Ishikawa (cell line): ENCODE measurements around the gene MAML2.
A peak's percentile ranks its signal among the peaks of the same experiment; 100 is the strongest.

ENCODE experiments used
- CEBPB ChIP-seq: IDR thresholded peaks from 2 replicates; pipeline ENCODE4 v1.6.1; 2012
- CREB1 ChIP-seq: IDR thresholded peaks from 2 replicates; pipeline ENCODE4 v1.6.1; 2012; ENCODE audit warnings: low read depth
- EGR1 ChIP-seq: IDR thresholded peaks from 2 replicates; pipeline ENCODE4 v1.6.1; 2012
- EP300 ChIP-seq: IDR thresholded peaks from 2 replicates; pipeline ENCODE4 v1.6.1; 2012; ENCODE audit warnings: borderline replicate concordance
- FOXM1 ChIP-seq: IDR thresholded peaks from 2 replicates; pipeline ENCODE4 v1.6.1; 2012; ENCODE audit warnings: low read depth, borderline replicate concordance
- NFIC ChIP-seq: IDR thresholded peaks from 2 replicates; pipeline ENCODE4 v1.6.1; 2012
- RAD21 ChIP-seq: IDR thresholded peaks from 2 replicates; pipeline ENCODE4 v1.6.1; 2012; ENCODE audit warnings: low read depth
- TAF1 ChIP-seq: IDR thresholded peaks from 2 replicates; pipeline ENCODE4 v1.6.1; 2012; ENCODE audit warnings: low read depth, mild to moderate bottlenecking
- TCF12 ChIP-seq: IDR thresholded peaks from 2 replicates; pipeline ENCODE4 v1.6.1; 2012; ENCODE audit warnings: low read depth
- TEAD4 ChIP-seq: IDR thresholded peaks from 2 replicates; pipeline ENCODE4 v1.6.1; 2012
- YY1 ChIP-seq: IDR thresholded peaks from 2 replicates; pipeline ENCODE4 v1.6.1; 2012; ENCODE audit warnings: low read depth
- ZBTB7A ChIP-seq: IDR thresholded peaks from 2 replicates; pipeline ENCODE4 v1.6.1; 2012; ENCODE audit warnings: low read depth
- TF ChIP-seq, protein P1 (sequence below): IDR thresholded peaks from 2 replicates; pipeline ENCODE4 v1.6.1; 2012
- TF ChIP-seq, protein P2 (sequence below): IDR thresholded peaks from 2 replicates; pipeline ENCODE4 v1.6.1; 2012
- TF ChIP-seq, protein P3 (sequence below): IDR thresholded peaks from 2 replicates; pipeline ENCODE4 v1.6.1; 2012; ENCODE audit warnings: low read depth, mild to moderate bottlenecking

MAML2 gene

DNA sequence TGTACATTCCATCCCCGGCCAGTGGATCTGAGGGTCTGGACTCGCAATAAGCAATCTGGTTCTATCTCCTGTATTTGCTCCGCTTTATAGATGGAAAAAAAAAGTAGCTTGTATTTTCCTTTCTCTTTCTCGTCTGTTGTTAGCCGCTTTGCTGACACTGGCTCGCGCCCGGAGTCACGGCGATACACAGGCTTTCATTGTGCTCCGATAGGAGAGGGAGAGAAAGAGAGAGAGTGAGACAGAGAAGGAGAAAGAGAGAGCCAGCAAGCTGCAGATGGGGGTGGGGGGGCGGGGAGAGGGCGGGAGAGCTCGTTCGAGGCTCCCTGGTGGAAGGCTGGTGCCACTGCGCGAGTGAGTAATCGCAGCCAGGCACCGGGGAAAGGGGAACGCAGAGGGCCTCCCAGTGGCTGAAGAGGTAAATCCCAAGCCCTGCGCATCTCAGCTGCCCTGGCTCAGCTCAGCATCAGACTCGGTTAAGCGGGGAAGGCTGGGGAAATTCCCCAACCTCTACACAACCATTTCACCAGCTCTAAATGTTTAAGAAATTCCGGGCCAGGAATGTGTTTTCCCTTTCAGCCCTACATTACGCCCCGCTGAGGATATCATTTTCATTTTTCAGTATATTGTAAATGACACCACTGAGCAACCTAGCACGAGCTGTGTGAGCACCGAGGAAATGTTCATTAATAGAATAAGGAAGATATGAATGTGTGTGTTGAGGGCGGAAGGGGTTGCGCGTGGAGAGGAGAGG lies at the start of gene MAML2:
MAML2 (minus strand) TSS at position 235 of the 751 bp plus-strand sequence. CDS start 1,300 bp downstream, outside the sequence.
- TF ChIP-seq FOXM1: no peak
- TF ChIP-seq, protein P1, sequence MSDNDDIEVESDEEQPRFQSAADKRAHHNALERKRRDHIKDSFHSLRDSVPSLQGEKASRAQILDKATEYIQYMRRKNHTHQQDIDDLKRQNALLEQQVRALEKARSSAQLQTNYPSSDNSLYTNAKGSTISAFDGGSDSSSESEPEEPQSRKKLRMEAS: peak; percentile 13; the same call in 1 of the 2 replicates
- 0 out of 2 replicates have a peak, but pooled peaks have one; percentile 26 for TF ChIP-seq TAF1
- no peak for TF ChIP-seq YY1
- no peak for TF ChIP-seq ZBTB7A
- peak; percentile 92 for TF ChIP-seq RAD21

DNA sequence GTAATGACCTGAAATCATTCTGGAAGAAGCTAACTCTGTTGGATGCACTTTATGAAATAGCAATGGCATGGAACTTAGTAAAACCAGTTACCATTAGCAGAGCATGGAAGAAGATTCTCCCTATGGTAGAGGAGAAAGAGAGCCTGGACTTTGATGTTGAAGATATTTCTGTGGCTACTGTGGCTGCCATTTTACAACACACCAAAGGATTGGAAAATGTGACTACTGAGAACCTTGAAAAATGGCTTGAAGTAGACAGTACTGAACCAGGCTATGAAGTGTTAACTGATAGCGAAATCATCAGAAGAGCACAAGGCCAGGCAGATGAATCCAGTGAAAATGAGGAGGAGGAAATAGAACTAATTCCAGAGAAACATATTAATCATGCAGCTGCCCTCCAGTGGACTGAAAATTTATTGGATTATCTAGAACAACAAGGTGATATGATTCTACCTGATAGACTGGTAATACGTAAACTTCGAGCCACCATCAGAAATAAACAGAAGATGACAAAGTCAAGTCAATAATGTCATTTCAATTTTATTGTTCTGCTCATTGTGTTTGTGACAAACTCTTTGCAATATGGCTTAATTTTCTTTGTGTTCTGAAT lies 48.8 kb upstream of the MAML2 start:
- TF ChIP-seq, protein P2, sequence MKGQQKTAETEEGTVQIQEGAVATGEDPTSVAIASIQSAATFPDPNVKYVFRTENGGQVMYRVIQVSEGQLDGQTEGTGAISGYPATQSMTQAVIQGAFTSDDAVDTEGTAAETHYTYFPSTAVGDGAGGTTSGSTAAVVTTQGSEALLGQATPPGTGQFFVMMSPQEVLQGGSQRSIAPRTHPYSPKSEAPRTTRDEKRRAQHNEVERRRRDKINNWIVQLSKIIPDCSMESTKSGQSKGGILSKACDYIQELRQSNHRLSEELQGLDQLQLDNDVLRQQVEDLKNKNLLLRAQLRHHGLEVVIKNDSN: no peak
- TF ChIP-seq YY1: no peak
- TF ChIP-seq EP300: no peak
- no peak for TF ChIP-seq NFIC
- no peak for TF ChIP-seq CREB1
- TF ChIP-seq, protein P1: no peak
- TF ChIP-seq CEBPB: no peak

DNA sequence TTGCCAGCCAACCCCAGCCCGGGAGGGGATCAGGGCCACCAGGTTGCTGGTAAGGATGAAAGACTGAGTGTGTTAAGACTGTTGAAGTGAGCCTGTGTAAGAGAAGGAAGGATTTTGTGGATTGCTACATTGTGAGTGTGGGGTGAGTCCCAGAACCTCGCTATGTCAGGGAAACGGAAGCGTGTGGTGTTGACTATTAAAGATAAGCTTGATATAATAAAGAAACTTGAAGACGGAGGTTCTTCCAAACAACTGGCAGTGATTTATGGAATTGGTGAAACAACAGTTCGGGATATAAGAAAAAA lies 47.4 kb upstream of the MAML2 start:
- TF ChIP-seq NFIC: no peak
- no peak for TF ChIP-seq TCF12
- TF ChIP-seq YY1: no peak
- TF ChIP-seq, protein P1: no peak
- no peak for TF ChIP-seq FOXM1
- no peak for TF ChIP-seq ZBTB7A
- no peak for TF ChIP-seq TEAD4

DNA sequence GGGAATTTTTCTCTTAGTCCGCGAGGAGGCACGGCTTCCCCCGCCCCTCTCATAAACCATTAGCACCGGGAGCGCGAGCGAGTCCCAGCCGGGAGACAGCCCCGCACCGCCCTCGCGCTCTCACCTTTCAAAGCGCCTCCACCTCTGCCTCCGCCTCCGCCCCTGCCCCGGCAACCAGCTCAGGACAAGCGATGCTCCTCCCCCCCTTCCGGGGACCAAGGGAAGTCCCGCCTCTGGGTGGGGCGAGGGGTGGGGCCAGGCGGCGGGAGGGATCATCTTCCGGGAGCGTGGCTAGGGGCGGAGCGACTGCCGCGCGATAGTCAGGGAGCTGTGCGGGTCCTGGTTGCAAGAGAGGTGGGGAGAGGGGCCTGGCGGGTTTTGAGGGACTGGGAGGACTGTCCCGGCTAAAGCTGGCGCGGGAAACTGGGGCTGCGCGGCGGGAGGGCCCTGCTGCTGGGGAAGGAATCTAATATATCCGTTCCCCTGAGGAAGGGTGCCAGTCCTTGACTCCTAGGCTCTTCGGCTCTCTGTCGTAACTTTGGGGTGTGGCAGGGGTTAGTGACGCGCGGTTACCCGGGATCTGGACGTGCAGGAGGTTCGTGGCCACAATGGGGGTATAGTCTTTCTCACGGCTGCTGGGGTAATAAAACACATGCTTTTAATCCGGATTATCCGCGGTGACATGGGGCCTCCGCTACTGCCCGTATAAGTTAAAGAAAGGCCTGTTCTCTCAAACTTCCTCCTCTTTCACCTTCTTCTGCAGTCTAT lies 46.9 kb upstream of the MAML2 start, which contains the start of the genes CCDC82 and JRKL:
CCDC82 (minus strand) TSS at position 193 of the 768 bp plus-strand sequence. CDS start 5,165 bp downstream, outside the sequence.
JRKL (plus strand) TSS at position 294 of the 768 bp plus-strand sequence. CDS start 637 bp downstream, outside the sequence.
- TF ChIP-seq FOXM1: no peak
- TF ChIP-seq CREB1: peak; percentile 36; the same call in 1 of the 2 replicates
- TF ChIP-seq YY1: no peak
- peak; percentile 75 for TF ChIP-seq EGR1
- TF ChIP-seq, protein P2: no peak
- TF ChIP-seq, protein P3, sequence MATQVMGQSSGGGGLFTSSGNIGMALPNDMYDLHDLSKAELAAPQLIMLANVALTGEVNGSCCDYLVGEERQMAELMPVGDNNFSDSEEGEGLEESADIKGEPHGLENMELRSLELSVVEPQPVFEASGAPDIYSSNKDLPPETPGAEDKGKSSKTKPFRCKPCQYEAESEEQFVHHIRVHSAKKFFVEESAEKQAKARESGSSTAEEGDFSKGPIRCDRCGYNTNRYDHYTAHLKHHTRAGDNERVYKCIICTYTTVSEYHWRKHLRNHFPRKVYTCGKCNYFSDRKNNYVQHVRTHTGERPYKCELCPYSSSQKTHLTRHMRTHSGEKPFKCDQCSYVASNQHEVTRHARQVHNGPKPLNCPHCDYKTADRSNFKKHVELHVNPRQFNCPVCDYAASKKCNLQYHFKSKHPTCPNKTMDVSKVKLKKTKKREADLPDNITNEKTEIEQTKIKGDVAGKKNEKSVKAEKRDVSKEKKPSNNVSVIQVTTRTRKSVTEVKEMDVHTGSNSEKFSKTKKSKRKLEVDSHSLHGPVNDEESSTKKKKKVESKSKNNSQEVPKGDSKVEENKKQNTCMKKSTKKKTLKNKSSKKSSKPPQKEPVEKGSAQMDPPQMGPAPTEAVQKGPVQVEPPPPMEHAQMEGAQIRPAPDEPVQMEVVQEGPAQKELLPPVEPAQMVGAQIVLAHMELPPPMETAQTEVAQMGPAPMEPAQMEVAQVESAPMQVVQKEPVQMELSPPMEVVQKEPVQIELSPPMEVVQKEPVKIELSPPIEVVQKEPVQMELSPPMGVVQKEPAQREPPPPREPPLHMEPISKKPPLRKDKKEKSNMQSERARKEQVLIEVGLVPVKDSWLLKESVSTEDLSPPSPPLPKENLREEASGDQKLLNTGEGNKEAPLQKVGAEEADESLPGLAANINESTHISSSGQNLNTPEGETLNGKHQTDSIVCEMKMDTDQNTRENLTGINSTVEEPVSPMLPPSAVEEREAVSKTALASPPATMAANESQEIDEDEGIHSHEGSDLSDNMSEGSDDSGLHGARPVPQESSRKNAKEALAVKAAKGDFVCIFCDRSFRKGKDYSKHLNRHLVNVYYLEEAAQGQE: no peak
- TF ChIP-seq EP300: no peak
- 0 out of 2 replicates have a peak, but pooled peaks have one; percentile 3 for TF ChIP-seq NFIC
- TF ChIP-seq CEBPB: peak; percentile 74
- TF ChIP-seq RAD21: no peak; the same call in 1 of the 2 replicates
- TF ChIP-seq ZBTB7A: no peak; the same call in 1 of the 2 replicates
- peak; percentile 74; the same call in 1 of the 2 replicates for TF ChIP-seq TAF1
- TF ChIP-seq, protein P1: peak; percentile 34
- no peak for TF ChIP-seq TEAD4
- 0 out of 2 replicates have a peak, but pooled peaks have one; percentile 13 for TF ChIP-seq TCF12

DNA sequence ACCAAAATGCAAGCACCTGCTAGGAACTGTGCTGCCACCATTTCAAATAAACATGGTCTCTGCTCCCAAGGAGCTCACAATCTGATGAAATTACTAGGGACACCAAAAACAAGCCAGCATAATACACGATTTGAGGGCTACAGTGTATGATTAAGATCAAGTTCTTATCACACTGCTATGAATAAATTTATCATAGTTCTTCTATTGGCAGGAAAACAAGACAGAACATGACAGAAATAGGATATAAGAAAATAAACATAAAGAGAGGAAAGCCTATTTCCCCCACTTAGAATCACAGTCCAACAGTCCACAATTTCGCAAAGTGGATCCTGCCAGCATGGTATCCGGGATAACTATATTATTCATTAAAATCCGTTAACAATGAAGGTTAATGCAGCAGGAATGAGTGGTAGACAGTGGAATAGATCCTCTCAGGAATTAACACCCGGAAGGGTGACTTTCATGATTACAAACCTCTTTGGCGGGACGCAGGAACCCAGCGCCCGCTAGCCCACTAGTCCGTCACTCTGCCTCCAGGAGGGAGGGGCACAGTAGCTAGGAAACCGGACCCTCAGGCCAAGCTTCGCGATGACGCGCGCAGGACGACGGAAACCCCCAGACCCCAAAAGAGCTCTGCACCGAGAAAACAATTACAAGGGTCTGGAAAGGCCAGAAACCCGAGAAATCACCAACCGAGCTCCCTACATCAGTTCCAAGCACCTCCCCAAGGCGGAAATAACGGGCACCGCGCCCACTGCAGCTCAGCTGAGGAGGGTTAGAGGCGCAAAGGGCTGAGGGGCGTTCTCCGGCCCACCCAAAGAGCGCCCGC lies 46.1 kb upstream of the MAML2 start:
- TF ChIP-seq EP300 (no peak), FOXM1 (no peak), NFIC (peak; percentile 19; the same call in 1 of the 2 replicates)
- TF ChIP-seq, protein P3: no peak
